Esophagus muscularis mucosa (tissue), 4 donors: ENCODE results near the gene AP3D1. TPM values are rescaled to one million over a fixed set of nuclear protein-coding genes. Genes with fewer than 3 reads are reported as not detected.

Experiments
- DNase-seq: peaks from one replicate; pipeline ENCODE4 v3.0.0-alpha.2; 2017; ENCODE audit errors: extremely low spot score
- H3K27ac ChIP-seq, 4 donors: fragments of 200-600 bp; sonication (generic); replicated peaks in 1 of 4; 1 replicate in 3 of 4; 2 replicates in 1 of 4; pipeline ENCODE4 v1.5.1; 2016 to 2019; ENCODE audit warnings: mild to moderate bottlenecking in 1 of 4
- H3K27me3 ChIP-seq, 4 donors: fragments of 200-600 bp; sonication (generic); one replicate each; pipeline versions ENCODE4 v1.5.1 to v1.6.0; 2016 to 2019
- H3K36me3 ChIP-seq, 4 donors: fragments of 200-600 bp; sonication (generic); one replicate each; pipeline ENCODE4 v1.5.1; 2016 to 2019
- H3K4me1 ChIP-seq, 4 donors: fragments of 200-600 bp; sonication (generic); one replicate each; pipeline ENCODE4 v1.5.1; 2016 to 2019
- H3K4me3 ChIP-seq, 4 donors: fragments of 200-600 bp; sonication (generic); 1 replicate in 2 of 4; 2 replicates in 2 of 4; pipeline ENCODE4 v1.5.1; 2016 to 2019; ENCODE audit warnings: mild to moderate bottlenecking in 4 of 4, moderate library complexity in 1 of 4
- H3K9me3 ChIP-seq, 4 donors: fragments of 200-600 bp; sonication (generic); 1 replicate in 3 of 4; 2 replicates in 1 of 4; pipeline ENCODE4 v1.5.1; 2016 to 2019
- CTCF ChIP-seq, 3 experiments: fragments of 200-600 bp in 2 of 3; fragments of 450-650 bp in 1 of 3; sonication (generic) in 2 of 3; IDR thresholded peaks; one replicate each; pipeline ENCODE4 v1.5.1; 2017 to 2019; ENCODE audit warnings: antibody characterized with exemption in 3 of 3, mild to moderate bottlenecking in 2 of 3, moderate library complexity in 1 of 3
- EP300 ChIP-seq: sonication (generic); formaldehyde crosslinking; IDR thresholded peaks from one replicate; pipeline ENCODE4 v1.6.1; 2017; ENCODE audit warnings: antibody characterized with exemption
- POLR2A ChIP-seq: fragments of 450-650 bp; IDR thresholded peaks from one replicate; pipeline ENCODE4 v1.6.1; 2017; ENCODE audit warnings: antibody characterized with exemption, moderate library complexity, mild to moderate bottlenecking, low read depth
- POLR2AphosphoS5 ChIP-seq, 2 donors: sonication (generic); formaldehyde crosslinking; IDR thresholded peaks; one replicate each; pipeline ENCODE4 v1.6.1; 2017; ENCODE audit warnings: antibody characterized with exemption in 2 of 2
- WGBS: methylation state at CpG from one replicate; pipeline ENCODE4 v1.1.5; 2018; 5-methylcytosine and 5-hydroxymethylcytosine counted together
- intact Hi-C: fragments of 100-400 bp; cut with DNase I; formaldehyde crosslinking; loops from one replicate; pipeline ENCODE4 v1.15.1; 2023
- total RNA-seq, 4 donors: library from RNA; depleted of rRNA; stranded (reverse); fragments of >200 nt; gene quantifications; one replicate each; pipeline versions ENCODE4 v1.1.0 to v1.2.1, GENCODE V29; 2016

The AP3D1 gene
- total RNA-seq, 4 donors from 2014 or later, result 76.0 to 156 (median 93.7) TPM

- no peaks in the 10 kb centered on the region for H3K27me3 ChIP-seq
- H3K4me3 ChIP-seq, result no peak overlapping the region
- H3K9me3 ChIP-seq, result no peaks in the 10 kb centered on the region
- H3K36me3 ChIP-seq, result peaks cover 0 to 39% (median 24%) of the 10 kb centered on the region in 4 donors
- TF ChIP-seq POLR2AphosphoS5 (IDR thresholded peaks at IDR 0.05) (no peak), EP300 (no peak), CTCF (IDR thresholded peaks at IDR 0.05) (no peak), POLR2A (no peak)
- no peak for DNase-seq
- H3K4me1 ChIP-seq, result peaks cover 13 to 57% (median 28%) of the 10 kb centered on the region in 4 donors
- no peak overlapping the region for H3K27ac ChIP-seq
- intact Hi-C loops, result no loop called here
- 92% methylated on average over 14 of the region's 17 CpGs for WGBS
Observed at GRCh38 chr19:2179095-2179494, 27.7 kb upstream of the AP3D1 start.

- Histone ChIP-seq H3K4me3 (no peak overlapping the region), H3K9me3 (no peaks in the 10 kb centered on the region), H3K36me3 (peaks cover 0 to 19% (median 11%) of the 10 kb centered on the region in 4 donors), H3K4me1 (peaks cover 20 to 57% (median 32%) of the 10 kb centered on the region in 4 donors), H3K27ac (no peak overlapping the region), H3K27me3 (no peaks in the 10 kb centered on the region)
- 80% methylated on average over 19 of the region's 22 CpGs for WGBS
- intact Hi-C loops, result no loop called here
- DNase-seq, result no peak
- TF ChIP-seq EP300 (no peak), POLR2A (no peak), CTCF (IDR thresholded peaks at IDR 0.05) (no peak), POLR2AphosphoS5 (IDR thresholded peaks at IDR 0.05) (no peak)
Observed at GRCh38 chr19:2176337-2176994, 25.1 kb upstream of the AP3D1 start.

- Histone ChIP-seq H3K4me1 (peaks cover 22 to 57% (median 34%) of the 10 kb centered on the region in 4 donors), H3K9me3 (no peaks in the 10 kb centered on the region), H3K36me3 (peaks cover 0 to 12% (median 4%) of the 10 kb centered on the region in 4 donors), H3K27me3 (no peaks in the 10 kb centered on the region), H3K27ac (no peak overlapping the region), H3K4me3 (no peak overlapping the region)
- DNase-seq, result no peak
- 77% methylated on average over 9 of the region's 14 CpGs for WGBS
- TF ChIP-seq POLR2A (no peak), EP300 (no peak), POLR2AphosphoS5 (IDR thresholded peaks at IDR 0.05) (no peak), CTCF (IDR thresholded peaks at IDR 0.05) (no peak)
- intact Hi-C loops, result no loop called here
Observed at GRCh38 chr19:2175742-2176141, 24.4 kb upstream of the AP3D1 start.

- Histone ChIP-seq H3K36me3 (peaks cover 0 to 9% (median 2%) of the 10 kb centered on the region in 4 donors), H3K27ac (no peak overlapping the region), H3K4me1 (peaks cover 40 to 71% (median 50%) of the 10 kb centered on the region in 4 donors), H3K4me3 (no peak overlapping the region), H3K27me3 (no peaks in the 10 kb centered on the region), H3K9me3 (no peaks in the 10 kb centered on the region)
- TF ChIP-seq POLR2AphosphoS5 (IDR thresholded peaks at IDR 0.05) (no peak), EP300 (no peak)
- 84% methylated on average over 15 of the region's 18 CpGs for WGBS
- intact Hi-C loops, result no loop called here
- DNase-seq, result no peak
Observed at GRCh38 chr19:2173767-2174577, 22.6 kb upstream of the AP3D1 start.

DNA sequence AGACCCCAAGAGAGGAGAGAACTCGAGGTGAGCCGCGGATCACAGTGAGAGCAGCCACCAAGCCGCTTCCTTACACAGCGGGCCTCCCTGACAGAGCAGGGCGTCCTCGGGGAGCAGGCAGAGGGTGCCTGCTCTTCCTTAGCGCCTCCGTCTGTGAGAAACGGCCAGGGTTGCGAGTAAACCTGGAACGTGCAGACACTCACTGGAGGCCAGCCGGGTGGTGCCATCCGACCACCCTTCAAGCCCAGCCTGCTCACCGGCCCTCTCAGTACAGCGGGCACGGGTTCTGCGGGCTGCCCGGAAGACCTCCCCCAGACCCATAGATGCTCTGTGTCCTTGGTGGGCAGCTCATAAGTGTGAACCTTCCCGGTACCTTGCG lies 22.0 kb upstream of the AP3D1 start:
- Histone ChIP-seq H3K4me1 (peaks cover 46 to 77% (median 55%) of the 10 kb centered on the region in 4 donors), H3K9me3 (no peaks in the 10 kb centered on the region), H3K27me3 (no peaks in the 10 kb centered on the region), H3K36me3 (peaks cover 0 to 9% (median 2%) of the 10 kb centered on the region in 4 donors), H3K27ac (no peak overlapping the region), H3K4me3 (no peak overlapping the region)
- WGBS, result 92% methylated on average over 21 of the region's 21 CpGs
- DNase-seq, result no peak
- intact Hi-C loops, result no loop called here
- TF ChIP-seq POLR2A, result no peak
- no peak for TF ChIP-seq CTCF (IDR thresholded peaks at IDR 0.05)
- no peak for TF ChIP-seq EP300
- no peak for TF ChIP-seq POLR2AphosphoS5 (IDR thresholded peaks at IDR 0.05)
